GM23248 (cell line): ENCODE results near the gene PLBD2.

ENCODE experiments used
- EZH2 ChIP-seq: fragments of 200-600 bp; sonication (generic); IDR thresholded peaks from 2 replicates; pipeline ENCODE4 v1.6.1; 2018; ENCODE audit warnings: antibody characterized with exemption, mild to moderate bottlenecking; ENCODE audit not compliant: insufficient read depth, poor library complexity, severe bottlenecking
- EZH2phosphoT487 ChIP-seq: fragments of 200-600 bp; sonication (generic); IDR thresholded peaks from 2 replicates; pipeline ENCODE4 v1.6.1; 2018; ENCODE audit warnings: antibody characterized with exemption, moderate library complexity, mild to moderate bottlenecking, low read depth; ENCODE audit not compliant: insufficient read depth

DNA sequence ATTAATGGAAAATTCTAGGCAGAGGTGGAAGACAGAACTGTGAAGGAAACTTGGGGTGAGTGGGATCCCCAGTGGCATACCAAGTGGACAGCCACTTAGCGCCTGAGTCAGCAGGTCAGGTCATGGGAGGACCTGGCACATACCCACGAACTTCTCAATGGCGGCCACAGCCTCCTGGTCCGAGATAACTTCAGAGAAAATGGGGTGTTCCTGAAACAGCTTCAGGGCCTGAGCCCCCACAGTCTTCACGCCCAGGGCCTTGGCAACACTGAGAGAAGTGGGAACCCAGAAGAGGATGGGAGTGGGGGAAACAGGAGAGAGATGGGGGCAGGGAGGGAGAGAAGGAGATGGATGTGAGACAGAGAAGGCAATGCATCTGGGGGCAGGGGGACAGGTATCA, 35.4 kb downstream of the PLBD2 start:
- no peak for TF ChIP-seq EZH2phosphoT487
- no peak for TF ChIP-seq EZH2
